GM21786 (cell line): ENCODE results near the gene ENTPD1.
"Not testable (repeated sequence)": the region's sequence is repeated elsewhere in the genome, so short reads cannot be mapped to it uniquely, and the experiment has no call there.

ENCODE experiments used
- ATAC-seq: cut with Tn5 transposase; IDR thresholded peaks from one replicate; pipeline ENCODE4 v1.9.1; 2021; ENCODE audit not compliant: unreplicated experiment

Gene ENTPD1

DNA sequence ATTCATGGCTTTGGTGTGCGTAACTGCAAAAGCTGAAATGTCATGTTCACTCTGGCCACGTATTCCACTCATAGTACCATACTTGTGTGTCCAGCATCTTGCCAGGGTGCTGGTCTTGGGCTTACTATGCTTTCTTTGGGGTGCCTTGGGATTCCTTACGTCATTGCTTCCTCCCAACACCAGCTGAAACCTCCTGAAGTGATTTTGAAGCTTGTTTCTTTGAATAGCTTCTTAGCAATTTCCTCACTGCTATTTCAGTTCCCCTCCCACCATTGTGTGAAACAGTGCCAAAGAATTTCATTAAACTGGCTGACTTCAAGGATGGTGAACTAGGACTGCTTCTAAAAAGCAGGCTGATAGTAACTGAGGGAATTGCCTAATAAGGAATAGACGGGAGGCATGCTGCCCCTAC lies 36.9 kb downstream of the ENTPD1 start:
- ATAC-seq: no peak

DNA sequence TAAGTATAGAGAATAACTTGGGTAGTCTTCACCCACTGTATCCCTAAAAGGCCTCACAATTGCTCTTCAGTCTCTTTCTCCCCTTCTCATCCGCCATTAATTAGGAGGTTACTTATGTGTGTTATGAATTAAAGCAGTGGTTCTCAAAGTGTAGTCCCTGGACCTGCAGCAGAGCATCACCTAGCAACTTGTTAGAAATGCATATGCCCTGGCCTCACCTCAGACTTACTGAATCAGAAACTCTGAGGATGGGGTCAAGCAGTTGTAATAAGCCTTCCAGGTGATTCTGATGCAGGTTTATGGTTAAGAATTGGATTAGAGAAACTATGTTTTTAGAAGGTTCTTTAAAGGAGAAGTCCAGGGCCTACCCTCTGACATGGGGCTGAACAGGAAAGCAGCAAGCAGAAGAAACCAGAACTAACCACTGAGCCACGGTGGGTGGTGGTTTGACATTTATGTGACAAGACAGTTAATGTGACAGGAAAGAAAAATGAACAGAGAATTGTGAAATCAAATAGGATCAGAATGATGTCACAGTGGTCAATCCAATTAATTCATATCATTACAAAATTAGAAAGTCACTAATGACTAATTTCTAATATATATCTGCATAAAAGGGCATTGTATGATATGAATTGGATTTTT lies 37.6 kb downstream of the ENTPD1 start:
- peak; percentile 39 for ATAC-seq

DNA sequence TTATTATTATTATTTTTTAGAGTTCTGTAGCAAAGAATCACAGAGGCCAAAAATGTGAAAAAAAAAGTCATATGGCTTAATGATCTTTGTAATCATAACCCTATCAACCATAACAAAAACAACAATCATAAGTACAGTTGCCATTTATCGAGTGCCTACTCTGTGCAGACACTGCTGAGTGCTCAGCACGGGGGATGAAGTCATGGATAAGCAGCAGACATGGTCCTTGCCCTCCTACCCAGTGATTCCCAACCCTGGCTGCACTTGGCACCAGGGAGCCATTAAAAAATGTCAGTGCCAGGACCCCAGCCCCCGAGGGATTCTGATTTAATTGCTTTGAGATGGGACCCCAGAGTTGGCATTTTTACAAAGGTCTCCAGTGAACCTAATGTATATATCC lies 38.2 kb downstream of the ENTPD1 start:
- ATAC-seq: no peak

DNA sequence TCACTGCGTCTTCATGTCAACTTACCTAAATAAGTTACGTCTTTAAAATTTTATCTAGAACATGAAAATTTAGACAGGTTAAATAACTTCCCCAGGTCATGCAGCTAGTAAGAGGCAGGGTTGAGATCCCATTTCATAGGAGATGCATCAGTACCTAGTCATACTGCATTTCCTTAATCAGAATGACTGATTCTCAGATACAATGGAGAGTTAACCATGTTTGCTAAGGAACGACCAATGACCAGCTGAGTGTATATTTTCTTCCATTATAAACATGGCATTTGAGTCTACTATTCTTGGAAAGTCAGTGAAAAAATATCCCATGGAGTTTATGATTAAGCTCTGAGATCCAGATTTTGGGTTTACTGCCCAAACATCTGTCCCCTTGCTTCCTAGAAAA lies 39.6 kb downstream of the ENTPD1 start:
- ATAC-seq: no peak

DNA sequence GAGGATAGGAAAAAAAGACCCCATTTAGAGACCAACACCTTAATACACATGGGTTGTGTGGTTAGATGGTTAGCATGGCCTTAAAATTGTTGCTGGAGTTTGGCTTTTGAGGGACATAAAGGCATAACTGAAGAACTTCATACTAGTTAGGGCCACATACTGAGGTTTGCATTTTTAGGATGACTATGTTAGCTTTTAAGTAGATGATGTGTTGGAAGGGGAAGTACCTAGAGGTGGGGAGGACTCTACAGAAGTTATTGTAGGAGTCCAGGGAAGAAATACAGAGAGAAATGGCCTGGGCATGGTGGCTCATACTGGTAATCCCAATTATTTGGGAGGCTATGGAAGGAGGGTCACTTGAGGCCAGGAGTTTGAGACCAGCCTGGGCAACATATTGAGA lies 40.5 kb downstream of the ENTPD1 start:
- no peak for ATAC-seq

DNA sequence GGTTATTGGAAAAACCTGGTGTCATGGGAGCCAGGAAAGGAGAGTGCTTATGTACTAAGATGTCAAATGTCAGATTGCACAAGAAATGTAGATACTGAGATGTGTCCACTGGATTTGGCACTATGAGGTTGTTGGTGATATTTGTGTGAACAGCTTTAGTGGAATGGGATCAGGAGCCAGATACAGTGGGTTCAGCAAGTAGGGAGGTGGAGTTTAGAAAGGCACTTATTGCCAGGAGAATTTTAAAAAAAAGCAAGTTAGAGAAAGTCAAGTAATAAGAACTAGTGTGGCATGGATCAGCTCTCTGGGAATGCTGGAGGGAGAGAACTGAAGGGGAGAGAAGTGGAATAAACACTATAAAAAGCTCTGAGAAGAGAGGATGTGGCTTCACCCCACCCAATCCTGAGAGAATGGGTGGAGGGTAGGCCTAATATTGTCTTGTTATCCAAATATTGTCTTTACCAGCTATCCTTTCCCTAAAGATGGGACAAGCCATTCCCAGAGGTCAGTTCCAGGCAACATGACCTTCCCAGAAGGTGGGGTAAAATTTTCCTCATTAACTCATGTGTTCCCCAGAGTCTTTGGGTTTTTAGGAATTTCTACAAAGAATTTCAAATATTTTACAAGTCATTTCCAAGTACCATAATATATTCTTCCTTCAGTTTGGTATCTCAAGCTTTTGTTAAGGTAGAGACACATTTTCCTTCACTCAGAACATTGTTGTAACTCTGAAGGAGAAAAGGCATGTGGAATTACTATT lies 42.3 kb downstream of the ENTPD1 start:
- no peak for ATAC-seq

DNA sequence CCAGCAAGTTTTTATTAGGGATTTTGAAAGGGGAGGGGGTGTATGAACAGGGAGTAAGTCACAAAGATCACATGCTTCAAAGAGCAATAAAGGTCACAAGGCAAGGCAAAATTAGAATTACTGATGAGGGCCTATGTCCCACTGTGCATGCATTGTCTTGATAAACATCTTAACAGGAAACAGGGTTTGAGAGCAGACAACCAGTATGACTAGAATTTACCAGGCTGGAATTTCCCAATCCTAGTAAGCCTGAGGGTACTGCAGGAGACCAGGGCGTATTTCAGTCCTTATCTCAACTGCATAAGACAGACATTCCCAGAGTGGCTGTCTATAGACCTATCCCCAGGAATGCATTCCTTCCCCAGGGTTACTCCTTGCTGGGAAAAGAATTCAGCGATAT lies 44.3 kb downstream of the ENTPD1 start:
- not testable (repeated sequence) for ATAC-seq

DNA sequence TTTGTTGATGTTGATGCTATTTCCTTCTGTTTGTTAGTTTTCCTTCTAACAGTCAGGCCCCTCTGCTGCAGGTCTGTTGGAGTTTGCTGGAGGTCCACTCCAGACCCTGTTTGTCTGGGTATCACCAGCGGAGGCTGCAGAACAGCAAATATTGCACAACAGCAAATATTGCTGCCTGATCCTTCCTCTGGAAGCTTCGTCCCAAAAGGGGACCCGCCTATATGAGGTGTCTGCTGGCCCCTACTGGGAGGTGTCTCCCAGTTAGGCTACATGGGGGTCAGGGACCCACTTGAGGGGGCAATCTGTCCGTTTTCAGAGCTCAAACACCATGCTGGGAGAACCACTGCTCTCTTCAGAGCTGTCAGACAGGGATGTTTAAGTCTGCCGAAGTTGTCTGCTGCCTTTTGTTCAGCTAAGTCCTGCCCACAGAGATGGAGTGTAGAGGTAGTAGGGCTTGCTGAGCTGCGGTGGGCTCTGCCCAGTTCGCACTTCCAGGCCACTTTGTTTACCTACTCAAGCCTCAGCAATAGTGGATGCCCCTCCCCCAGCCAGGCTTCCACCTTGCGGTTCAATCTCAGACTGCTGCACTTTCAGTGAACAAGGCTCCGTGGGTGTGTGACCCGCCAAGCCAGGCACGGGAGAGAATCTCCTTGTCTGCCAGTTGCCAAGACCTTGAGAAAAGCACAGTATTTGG lies 50.9 kb downstream of the ENTPD1 start:
- ATAC-seq: not testable (repeated sequence)

DNA sequence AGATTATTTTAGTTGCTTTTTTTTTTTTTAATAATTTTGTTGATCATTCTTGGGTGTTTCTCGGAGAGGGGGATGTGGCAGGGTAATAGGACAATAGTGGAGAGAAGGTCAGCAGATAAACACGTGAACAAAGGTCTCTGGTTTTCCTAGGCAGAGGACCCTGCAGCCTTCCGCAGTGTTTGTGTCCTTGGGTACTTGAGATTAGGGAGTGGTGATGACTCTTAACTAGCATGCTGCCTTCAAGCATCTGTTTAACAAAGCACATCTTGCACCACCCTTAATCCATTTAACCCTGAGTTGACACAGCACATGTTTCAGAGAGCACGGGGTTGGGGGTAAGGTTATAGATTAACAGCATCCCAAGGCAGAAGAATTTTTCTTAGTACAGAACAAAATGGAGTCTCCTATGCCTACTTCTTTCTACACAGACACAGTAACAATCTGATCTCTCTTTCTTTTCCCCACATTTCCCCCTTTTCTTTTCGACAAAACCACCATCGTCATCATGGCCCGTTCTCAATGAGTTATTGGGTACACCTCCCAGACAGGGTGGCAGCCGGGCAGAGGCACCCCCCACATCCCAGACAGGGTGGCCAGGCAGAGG lies 52.8 kb downstream of the ENTPD1 start:
- ATAC-seq: not testable (repeated sequence)

DNA sequence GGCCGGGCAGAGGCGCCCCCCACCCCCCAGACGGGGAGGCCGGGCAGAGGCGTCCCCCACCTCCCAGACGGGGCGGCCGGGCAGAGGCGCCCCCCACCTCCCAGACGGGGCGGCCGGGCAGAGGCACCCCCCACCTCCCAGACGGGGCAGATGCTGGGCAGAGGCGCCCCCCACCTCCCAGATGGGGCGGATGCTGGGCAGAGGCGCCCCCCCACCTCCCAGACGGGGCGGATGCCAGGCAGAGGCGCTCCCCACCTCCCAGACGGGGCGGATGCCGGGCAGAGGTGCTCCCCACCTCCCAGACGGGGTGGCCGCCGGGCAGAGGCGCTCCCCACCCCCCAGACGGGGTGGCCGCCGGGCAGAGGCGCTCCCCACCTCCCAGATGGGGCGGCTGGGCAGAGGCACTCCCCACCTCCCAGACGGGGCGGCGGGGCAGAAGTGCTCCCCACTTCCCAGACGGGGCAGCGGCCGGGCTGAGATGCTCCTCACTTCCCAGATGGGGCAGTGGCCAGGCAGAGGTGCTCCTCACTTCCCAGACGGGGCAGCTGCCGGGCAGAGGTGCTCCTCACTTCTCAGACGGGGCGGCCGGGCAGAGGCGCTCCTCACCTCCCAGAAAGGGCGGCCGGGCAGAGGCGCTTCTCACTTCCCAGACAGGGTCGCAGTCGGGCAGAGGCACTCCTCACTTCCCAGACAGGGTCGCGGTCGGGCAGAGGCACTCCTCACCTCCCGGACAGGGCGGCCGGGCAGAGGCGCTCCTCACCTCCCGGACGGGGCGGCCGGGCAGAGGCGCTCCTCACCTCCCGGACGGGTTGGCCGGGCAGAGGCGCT lies 53.6 kb downstream of the ENTPD1 start:
- ATAC-seq: no peak

DNA sequence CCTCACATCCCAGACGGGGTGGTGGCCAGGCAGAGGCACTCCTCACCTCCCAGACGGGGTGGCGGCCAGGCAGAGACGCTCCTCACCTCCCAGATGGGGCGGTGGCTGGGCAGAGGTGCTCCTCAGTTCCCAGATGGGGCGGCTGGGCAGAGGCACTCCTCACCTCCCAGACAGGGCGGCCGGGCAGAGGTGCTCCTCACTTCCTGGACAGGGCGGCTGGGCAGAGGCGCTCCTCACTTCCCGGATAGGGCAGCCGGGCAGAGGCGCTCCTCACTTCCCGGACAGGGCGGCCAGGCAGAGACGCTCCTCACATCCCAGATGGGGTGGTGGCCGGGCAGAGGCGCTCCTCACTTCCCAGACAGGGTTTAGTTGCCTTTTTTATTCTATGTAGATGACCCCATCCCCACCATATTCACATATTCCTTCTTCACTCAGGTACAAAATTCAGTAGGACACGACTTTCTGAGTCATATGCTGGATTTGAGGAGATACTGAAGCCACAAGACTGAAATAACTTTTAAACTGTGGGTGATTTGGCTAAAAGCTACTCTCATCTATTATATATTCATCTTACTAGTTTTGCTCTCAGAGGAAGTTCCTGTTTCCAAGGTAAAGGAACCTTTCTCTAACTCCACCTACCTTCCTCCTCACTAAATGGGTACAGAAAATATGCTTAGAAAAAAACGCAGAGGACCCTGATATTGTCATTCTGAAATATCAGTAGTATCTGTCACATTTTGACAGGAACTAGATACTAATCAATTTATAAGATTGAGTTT lies 54.4 kb downstream of the ENTPD1 start:
- no peak for ATAC-seq

DNA sequence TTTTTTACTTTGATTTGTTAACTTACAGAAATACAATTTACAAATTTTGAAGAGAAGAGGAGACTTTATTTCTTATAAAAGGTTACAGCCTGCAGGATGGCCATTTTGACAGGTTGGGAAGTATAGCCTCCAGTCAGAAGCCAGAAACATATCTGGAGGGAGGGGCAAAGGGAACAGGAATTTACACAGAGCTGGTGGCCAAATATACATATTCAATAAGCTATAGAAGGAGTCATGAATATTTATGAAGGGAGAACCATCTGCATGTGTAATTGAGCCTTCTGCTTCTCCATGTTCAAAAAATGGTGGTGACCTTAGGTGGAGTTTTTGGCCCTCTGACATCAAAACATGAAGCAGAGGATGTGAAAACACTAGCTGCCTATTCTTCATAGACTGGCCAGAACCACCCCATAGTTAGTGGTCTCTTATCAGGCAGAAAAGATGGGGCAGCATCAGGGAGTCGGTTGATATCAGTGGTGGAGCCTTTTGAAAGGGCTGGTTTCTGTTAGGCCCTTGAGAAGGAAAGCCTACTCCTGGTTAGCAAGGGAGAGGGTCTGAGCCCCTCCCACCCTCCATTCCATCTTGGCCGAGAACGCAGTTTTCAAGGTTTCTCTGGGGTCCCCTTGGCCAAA lies 57.2 kb downstream of the ENTPD1 start:
- ATAC-seq: no peak

DNA sequence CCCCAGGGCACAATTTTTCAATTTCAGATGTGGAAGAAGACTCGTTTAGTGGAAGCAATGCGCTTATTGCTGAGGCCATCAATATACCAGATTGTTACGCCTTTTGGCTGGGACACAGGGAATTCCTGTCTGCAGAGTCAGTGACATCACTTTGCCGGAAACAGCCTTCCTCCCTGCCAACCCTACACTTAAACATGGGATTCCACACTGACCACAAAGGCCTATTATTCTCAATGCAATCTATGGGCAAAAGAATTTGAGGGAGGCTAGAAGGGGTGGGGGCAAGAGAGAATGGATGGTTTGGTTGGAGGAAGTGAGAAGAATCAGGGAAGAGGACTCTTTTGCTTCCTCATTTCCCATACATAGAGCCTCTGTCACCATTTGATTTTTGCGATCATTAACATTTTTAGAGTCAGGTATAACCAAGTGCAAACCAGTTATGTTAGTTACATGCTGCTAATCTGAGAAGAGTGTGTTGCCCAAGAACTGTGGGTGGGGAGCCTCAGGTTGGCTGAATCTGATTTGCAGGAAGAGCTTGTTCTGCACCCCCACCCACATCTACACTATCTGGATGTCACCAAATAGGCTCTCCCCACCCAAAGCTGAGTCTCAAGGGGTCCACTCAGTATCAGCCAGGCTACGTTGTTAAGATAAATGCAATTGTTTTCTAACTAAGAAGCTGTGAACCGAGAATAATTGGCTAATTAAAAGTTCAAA lies 58.2 kb downstream of the ENTPD1 start:
- no peak for ATAC-seq

DNA sequence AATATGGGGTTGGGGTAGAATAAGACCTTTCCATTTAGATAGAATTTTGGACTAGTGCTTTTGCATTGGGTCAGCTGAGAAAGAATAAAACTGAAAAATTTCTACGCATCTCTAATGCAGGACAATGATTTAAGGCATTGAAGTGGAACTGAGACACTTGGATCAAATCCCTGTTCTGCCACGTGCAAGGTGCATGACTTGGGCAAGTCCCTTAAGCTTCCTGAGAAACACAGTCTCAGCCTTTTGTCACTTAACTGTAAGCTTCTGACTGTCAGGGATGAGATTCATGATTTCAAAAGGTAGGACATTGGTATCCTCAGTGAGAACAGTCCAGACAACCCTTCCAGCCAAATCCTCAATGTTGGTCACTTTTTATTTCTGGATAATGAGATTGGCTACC lies 59.2 kb downstream of the ENTPD1 start:
- no peak for ATAC-seq

DNA sequence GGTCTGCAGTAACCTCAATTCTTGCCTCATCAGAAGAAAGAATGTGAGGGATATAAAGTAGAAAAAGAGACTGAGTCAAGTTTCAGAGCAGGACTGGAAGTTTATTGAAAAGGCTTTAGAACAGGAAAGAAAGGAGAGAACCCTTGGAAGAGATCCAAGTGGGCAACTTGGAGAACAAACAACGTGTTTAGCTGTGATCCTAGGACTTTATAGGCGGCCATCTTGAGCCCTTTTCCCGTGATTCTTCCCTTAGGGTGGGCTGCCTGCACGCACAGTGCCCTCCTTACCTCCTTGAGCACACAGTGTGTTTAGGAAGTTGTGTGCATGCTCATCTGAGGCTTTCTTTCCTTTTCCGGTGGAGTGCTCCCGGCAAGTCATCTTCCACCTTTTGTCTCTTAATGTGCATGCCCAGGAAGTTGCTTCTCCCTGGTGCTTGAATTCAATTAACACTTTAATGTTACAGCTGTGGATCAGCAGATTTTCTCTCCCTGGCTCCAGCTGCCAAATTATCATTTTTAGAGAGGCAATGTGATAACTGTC lies 59.8 kb downstream of the ENTPD1 start:
- ATAC-seq: no peak

DNA sequence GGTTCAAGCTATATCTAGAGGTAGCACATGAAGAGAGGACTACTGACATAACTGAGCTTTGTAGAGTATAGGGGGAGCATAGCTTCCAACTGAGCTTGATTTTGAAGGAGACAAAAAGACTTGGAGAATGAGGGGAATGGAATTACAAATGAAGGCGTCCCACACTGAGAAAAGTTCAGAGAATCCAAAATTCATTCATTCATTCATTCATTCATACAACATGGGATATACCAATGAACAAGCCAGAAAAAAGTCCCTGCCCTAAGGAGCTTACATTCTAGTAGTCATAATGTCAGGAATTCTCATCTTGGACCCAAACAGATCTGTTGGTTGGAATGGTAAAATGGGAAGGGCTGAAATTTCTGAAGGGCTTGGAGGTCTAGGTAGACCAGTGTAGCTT lies 62.0 kb downstream of the ENTPD1 start:
- no peak for ATAC-seq

DNA sequence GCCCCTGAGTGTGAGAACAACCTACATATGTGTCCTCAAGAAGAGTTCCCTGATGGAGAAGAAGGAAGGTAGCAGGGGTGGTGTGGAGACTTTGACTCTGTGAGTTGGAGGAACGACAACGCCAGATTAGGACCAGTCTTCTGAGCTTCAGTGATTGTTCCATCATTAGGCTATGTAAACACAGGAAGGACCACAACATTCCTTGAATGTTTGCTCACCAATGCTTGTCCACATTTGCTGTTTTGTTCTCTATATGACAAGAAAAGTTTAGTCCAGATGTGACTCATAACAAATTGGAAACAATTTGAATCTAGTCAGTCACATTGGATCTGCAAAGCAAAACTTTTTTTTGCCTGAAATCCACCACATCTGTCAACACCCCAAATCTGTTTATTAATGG lies 62.7 kb downstream of the ENTPD1 start:
- no peak for ATAC-seq

DNA sequence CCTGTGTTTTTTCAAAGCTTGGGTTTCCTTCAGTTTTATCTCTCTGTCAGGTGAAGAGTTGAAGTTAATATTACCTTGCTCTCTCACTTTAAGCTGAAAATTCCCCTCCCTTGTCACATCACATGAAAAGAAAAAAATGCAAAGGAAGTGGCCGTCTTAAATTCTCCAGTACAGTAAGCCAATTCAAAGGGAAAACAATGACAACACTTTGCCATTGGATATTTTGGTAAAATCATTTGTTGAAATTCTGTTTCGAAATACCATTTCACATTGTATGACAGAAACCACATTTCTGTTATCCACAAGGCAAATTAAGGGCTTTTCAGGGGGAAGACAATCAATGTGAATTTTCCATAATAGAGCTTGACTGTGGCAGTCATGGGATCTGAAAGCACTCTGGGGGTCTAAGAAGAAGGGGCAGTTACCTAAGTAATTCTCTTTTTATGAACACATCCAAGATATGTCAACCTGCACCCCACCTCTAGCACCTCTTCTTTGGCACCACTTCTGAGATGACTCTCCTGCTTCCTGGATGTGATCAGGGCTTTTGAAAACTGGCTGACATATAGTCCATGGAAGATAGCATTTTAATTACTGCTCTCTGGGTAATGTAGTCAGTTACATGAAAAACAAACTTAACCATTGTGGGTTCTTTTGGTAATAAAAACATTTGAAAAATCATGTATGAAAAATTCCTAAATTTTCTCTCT lies 63.8 kb downstream of the ENTPD1 start:
- no peak for ATAC-seq
